Measurements from ENCODE around the gene WDR46. TPM values are rescaled to one million over a fixed set of nuclear protein-coding genes. Genes with fewer than 3 reads are reported as not detected.

WDR46 gene
- total RNA-seq, 2 experiments from 2014 or later = 53.4 to 54.8 TPM

DNA sequence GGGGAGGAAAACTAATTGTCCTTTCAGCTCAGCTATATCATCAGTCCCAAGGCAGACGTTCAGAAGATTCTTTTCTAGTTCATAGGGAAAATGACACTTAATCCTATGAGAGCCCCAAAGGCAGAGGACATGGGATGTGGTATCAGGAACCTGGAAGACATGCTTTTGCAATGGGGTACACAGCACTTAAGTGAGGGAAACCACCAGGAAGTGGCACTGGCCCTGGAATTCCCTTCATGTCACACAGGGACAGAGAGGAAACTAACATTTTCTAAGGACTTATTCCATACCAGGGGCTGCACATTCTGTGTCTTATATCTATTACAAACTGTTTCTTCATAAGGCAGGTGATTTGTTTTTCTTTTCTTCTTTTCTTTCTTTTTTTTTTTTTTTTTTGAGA is 45.6 kb downstream of the WDR46 start:
- Mint-ChIP-seq H3K4me3 (no peak overlapping the region), H3K9me3 (no peaks in the 10 kb centered on the region), H3K27ac (no peak overlapping the region), H3K4me1 (peaks cover 20% of the 10 kb centered on the region), H3K36me3 (ENCODE audit: low read depth) (no peaks in the 10 kb centered on the region), H3K27me3 (peaks cover 27% of the 10 kb centered on the region)
- CTCF ChIA-PET = interaction anchor here (0.6 to 0.8 kb wide), 2 partner anchors 10 to 119 kb away, joined by 3 to 4 read pairs; no protein-coding TSS in a partner anchor
- DNase-seq = no peak
- POLR2A ChIA-PET = no interaction called here

DNA sequence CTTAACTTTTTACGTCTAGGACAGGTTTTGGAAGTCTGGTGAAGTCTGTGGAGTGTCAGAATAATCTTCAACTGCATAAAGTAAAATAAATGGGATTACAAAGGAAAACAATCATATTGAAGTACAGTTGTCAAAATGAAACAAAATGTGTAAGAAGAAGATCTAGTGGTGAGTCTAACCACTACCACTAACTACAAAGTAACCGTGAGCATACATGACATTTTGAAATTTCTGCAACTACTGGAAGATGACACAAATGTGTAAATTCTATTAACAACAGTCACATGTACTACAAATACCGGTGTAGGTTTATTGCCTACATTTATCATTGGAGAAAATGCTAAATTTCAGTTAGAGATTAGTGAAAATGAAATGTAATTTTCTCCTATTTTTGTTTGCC is 47.1 kb downstream of the WDR46 start:
- Mint-ChIP-seq H3K36me3 (ENCODE audit: low read depth) (no peaks in the 10 kb centered on the region), H3K4me1 (peaks cover 14% of the 10 kb centered on the region), H3K27me3 (peaks cover 27% of the 10 kb centered on the region), H3K4me3 (no peak overlapping the region), H3K27ac (peak overlapping the region; percentile 67), H3K9me3 (no peaks in the 10 kb centered on the region)
- POLR2A ChIA-PET = no interaction called here
- no peak for DNase-seq
- CTCF ChIA-PET = interaction anchor here (0.9 kb wide), 1 partner anchor 35 kb away, joined by 3 read pairs; the partner anchor contains the start of gene B3GALT4

DNA sequence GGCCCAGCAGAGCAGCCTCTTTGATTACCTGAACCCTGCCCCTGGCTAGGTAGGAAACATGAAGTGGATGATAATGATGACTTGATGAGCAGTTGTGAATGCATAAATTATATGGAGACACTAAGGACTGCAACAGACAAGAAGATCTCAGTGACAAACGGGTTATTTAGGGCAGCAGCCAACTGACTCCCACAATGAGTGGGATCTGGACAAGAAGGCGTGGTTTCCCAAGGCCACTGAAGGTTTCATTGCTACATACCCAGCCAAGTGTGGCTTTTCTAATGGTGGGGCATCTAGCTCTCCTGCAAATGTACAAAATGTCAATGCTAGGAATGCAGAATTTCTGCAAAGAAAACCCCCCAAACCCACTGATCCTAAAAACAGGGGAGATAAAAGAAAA is 51.3 kb downstream of the WDR46 start:
- Mint-ChIP-seq H3K27me3 (peaks cover 36% of the 10 kb centered on the region), H3K9me3 (no peaks in the 10 kb centered on the region), H3K4me1 (peaks cover 13% of the 10 kb centered on the region), H3K4me3 (no peak overlapping the region), H3K36me3 (ENCODE audit: low read depth) (no peaks in the 10 kb centered on the region), H3K27ac (no peak overlapping the region)
- DNase-seq = no peak
- POLR2A ChIA-PET = no interaction called here
- CTCF ChIA-PET = interaction anchor here (3.1 kb wide), 1 partner anchor 11 kb away, joined by 19 read pairs; no protein-coding TSS in a partner anchor

DNA sequence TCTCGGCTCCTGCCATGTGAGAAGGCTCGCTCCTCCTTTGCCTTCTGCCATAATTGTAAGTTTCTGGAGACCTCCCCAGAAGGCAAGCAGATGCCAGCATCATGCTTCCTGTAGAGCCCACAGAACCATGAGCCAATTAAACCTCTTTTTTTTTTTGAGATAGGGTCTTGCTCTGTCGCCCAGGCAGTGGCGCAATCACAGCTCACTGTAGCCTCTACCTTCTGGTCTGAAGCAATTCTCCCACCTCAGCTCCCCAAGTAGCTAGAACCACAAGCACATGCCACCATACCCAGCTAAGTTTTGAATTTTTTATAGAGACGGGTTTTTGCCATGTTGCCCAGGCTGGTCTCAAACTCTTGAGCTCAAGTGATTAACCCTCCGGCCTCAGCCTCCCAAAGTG is 52.2 kb downstream of the WDR46 start:
- POLR2A ChIA-PET = no interaction called here
- peaks cover 34% of the 10 kb centered on the region for H3K27me3 Mint-ChIP-seq

DNA sequence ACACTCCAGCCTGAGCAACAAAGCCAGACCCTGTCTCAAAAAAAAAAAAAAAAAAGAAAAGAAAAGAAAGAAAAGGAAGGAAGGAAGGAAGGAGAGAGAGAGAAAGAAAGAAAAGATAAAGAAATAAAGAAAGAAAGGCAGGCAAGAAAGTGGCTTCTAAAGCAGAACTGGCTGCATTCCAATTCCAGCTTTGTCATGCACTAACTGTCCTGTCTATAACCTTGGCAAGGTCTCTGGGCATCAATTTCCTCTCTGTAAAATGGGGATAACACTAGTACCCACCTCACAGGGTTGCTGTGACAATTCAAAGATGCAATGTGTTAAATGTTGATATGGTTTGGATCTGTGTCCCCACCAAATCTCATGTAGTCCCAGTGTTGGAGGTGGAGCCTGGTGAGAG is 52.7 kb downstream of the WDR46 start:
- no peaks in the 10 kb centered on the region for H3K36me3 Mint-ChIP-seq (ENCODE audit: low read depth)
- H3K4me3 Mint-ChIP-seq = no peak overlapping the region
- no peaks in the 10 kb centered on the region for H3K9me3 Mint-ChIP-seq
- peaks cover 3% of the 10 kb centered on the region for H3K4me1 Mint-ChIP-seq
- no peak overlapping the region for H3K27ac Mint-ChIP-seq
- peaks cover 36% of the 10 kb centered on the region for H3K27me3 Mint-ChIP-seq
- no peak for DNase-seq
- ChIA-PET CTCF (interaction anchor here (0.6 to 1.7 kb wide), 4 partner anchors 12 to 1818 kb away, joined by 3 to 5 read pairs (median 4); no protein-coding TSS in a partner anchor), POLR2A (no interaction called here)

More for the DNA sequence above, 52.2 kb downstream of the WDR46 start:
- no peaks in the 10 kb centered on the region for H3K9me3 Mint-ChIP-seq
- CTCF ChIA-PET = interaction anchor here (1.6 to 1.7 kb wide), 2 partner anchors 12 to 13 kb away, joined by 5 read pairs; no protein-coding TSS in a partner anchor
- peaks cover 7% of the 10 kb centered on the region for H3K4me1 Mint-ChIP-seq
- H3K36me3 Mint-ChIP-seq (ENCODE audit: low read depth) = no peaks in the 10 kb centered on the region
- no peak overlapping the region for H3K4me3 Mint-ChIP-seq
- no peak overlapping the region for H3K27ac Mint-ChIP-seq
- DNase-seq = no peak

DNA sequence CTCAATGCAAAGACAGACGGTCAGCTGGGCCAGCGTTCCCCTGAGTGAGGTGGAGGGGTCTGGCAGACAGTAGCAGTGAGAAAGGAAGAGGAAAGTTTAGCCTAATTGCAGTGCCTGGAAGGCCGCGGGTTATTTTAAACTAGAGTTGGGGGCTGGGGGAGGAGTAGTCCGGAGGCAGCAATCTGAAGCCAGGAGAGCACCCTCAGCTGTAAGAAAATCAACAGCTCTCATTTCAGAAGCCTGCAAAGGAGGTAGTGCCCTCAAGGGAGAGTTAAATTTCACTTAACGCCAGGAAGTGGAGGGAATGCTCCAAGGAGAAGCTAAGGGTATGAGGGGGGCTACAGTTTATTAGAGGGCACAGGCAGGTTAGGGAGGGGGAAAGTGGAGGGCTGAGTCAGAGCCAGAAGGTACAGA is 53.8 kb downstream of the WDR46 start:
- Mint-ChIP-seq H3K4me3 (no peak overlapping the region), H3K27me3 (peaks cover 37% of the 10 kb centered on the region), H3K9me3 (no peaks in the 10 kb centered on the region), H3K27ac (no peak overlapping the region), H3K4me1 (no peaks in the 10 kb centered on the region), H3K36me3 (ENCODE audit: low read depth) (no peaks in the 10 kb centered on the region)
- no peak for DNase-seq
- CTCF ChIA-PET = no interaction called here
- POLR2A ChIA-PET = no interaction called here

Small RNA genes within 50 kb of the gene (microRNA-seq; reads per million reads assigned to microRNA genes)
- gene MIR6834 (ENCODE audit: borderline microRNAs expressed, borderline replicate concordance) (not detected), gene MIR6873 (ENCODE audit: borderline microRNAs expressed, borderline replicate concordance) (not detected)

Other genes starting within 250 kb of the WDR46 start
- gene HLA-DPA1, start 215.6 kb downstream of the WDR46 start, total RNA-seq = 10 to 100 TPM; 26.2 to 29.6 TPM
- 10 to 100 TPM; 24.7 to 26.2 TPM for gene HLA-DPB1, start 213.2 kb downstream of the WDR46 start, total RNA-seq
- 1 to 10 TPM; 1.3 to 1.4 TPM for gene COL11A2, start 96.8 kb downstream of the WDR46 start, total RNA-seq
- 10 to 100 TPM; 45.0 to 46.2 TPM for gene RXRB, start 88.6 kb downstream of the WDR46 start, total RNA-seq
- 10 to 100 TPM; 34.8 to 48.5 TPM for gene SLC39A7, start 88.4 kb downstream of the WDR46 start, total RNA-seq
- gene HSD17B8, start 84.6 kb downstream of the WDR46 start, total RNA-seq = 10 to 100 TPM; 11.0 to 13.6 TPM
- 10 to 100 TPM; 38.1 to 44.0 TPM for gene RING1, start 80.7 kb downstream of the WDR46 start, total RNA-seq
- gene VPS52, start 17.4 kb downstream of the WDR46 start, total RNA-seq = 10 to 100 TPM; 79.1 to 84.0 TPM
- 1,000 to 10,000 TPM; 2,438 to 3,135 TPM for gene RPS18, start 17.2 kb downstream of the WDR46 start, total RNA-seq
- gene B3GALT4, start 12.1 kb downstream of the WDR46 start, total RNA-seq = 10 to 100 TPM; 18.3 to 21.5 TPM
- gene PFDN6, start 362 bp upstream of the WDR46 start, total RNA-seq = 10 to 100 TPM; 57.0 to 67.2 TPM
- 10 to 100 TPM; 52.6 to 52.8 TPM for gene RGL2, start 9.7 kb upstream of the WDR46 start, total RNA-seq
- gene TAPBP, start 24.8 kb upstream of the WDR46 start, total RNA-seq = 100 to 1,000 TPM; 246 to 263 TPM
- gene ZBTB22, start 28.5 kb upstream of the WDR46 start, total RNA-seq = 10 to 100 TPM; 15.8 to 16.9 TPM
- gene DAXX, start 33.7 kb upstream of the WDR46 start, total RNA-seq = 100 to 1,000 TPM in 1 of 2 experiments, 10 to 100 TPM in 1; 98.9 to 113 TPM
- 100 to 1,000 TPM; 157 to 167 TPM for gene KIFC1, start 102.6 kb upstream of the WDR46 start, total RNA-seq
- 10 to 100 TPM; 34.2 to 37.7 TPM for gene PHF1, start 121.8 kb upstream of the WDR46 start, total RNA-seq
- gene CUTA, start 128.9 kb upstream of the WDR46 start, total RNA-seq = 100 to 1,000 TPM; 191 to 207 TPM
- 10 to 100 TPM; 42.9 to 44.9 TPM for gene SYNGAP1, start 130.8 kb upstream of the WDR46 start, total RNA-seq
- gene ZBTB9, start 165.3 kb upstream of the WDR46 start, total RNA-seq = 1 to 10 TPM; 9.0 to 9.9 TPM

Measured in activated CD4-positive, alpha-beta T cell treated with anti-CD3 and anti-CD28 coated beads, Interleukin-2, amount 10 ng/mL, durations not matched to agents 7 days and 5 days (primary cell).